H4 (cell line): ENCODE measurements around the gene RABGEF1. TPM values are rescaled to one million over a fixed set of nuclear protein-coding genes. Genes with fewer than 3 reads are reported as not detected.
"Not testable (repeated sequence)": the region's sequence is repeated elsewhere in the genome, so short reads cannot be mapped to it uniquely, and the experiment has no call there.

Experiments used
- DNase-seq: peaks from one replicate; pipeline ENCODE4 v3.0.0-alpha.2; 2015; ENCODE audit warnings: low spot score
- total RNA-seq: library from RNA; depleted of rRNA; stranded (reverse); fragments of >200 nt; shearing (Covaris generic); gene quantifications from 2 replicates; pipeline ENCODE4 v1.2.3, GENCODE V29; 2014; rRNA removed

The RABGEF1 gene
- 28.2 and 34.0 TPM in 2 replicates for total RNA-seq

DNA sequence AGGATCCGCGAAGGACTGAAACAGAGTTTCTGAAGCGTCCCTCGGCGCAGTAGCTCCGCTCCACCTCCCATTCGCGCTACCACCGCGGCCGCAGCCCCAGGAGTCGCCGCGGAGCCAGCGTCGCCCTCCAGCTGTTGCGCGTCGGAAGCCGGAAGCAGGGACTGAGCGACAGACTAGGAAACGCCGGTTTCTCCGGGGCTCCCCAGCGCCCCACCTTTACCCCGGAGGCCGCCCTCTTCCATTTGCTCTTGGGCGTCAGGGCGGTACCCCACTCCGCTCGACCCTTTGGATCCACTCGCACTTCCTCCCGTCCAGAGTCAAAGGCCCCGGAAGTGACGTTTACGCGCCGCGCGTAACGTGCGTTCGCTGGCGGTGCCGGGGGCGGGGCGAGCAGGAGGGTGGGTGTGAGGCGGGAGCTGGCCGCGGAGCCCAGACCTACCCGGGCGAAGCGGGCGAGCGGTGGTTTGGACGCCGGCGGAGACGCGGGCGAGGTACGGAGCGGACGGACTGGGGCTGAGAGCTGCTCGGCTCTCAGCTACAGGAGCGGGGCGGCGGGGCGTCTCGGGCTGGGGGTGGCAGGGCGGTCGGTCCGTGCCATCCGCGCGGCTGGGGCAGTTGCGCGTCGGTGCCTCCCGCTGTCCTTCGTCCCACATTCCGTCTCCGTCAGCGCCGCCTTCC is at the start of gene RABGEF1:
TSS of gene RABGEF1 (plus strand) at position 432 of the 678 bp plus-strand sequence. CDS start 31,167 bp downstream, outside the sequence.
- DNase-seq, result peak; percentile 96

DNA sequence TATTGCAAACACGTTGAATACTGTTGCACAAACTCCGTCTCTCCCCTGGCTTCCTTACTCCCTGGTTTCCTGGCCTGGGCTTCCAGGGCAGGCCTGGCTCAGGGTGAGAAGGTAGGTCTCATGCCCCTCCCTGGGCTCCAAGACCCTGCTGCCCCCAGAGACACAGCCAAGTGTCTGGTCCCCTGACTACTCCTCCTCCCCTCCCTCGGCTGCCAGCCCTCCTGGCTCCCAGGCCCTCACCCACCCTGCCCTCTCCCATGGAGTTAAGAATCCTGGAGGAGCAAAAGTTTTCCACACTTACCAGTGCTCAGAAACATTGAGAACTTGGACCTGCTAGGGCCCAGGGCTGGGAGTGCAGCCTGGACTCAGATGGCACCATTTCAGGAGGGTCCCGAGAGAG is 47.2 kb upstream of the RABGEF1 start:
- DNase-seq, result no peak

DNA sequence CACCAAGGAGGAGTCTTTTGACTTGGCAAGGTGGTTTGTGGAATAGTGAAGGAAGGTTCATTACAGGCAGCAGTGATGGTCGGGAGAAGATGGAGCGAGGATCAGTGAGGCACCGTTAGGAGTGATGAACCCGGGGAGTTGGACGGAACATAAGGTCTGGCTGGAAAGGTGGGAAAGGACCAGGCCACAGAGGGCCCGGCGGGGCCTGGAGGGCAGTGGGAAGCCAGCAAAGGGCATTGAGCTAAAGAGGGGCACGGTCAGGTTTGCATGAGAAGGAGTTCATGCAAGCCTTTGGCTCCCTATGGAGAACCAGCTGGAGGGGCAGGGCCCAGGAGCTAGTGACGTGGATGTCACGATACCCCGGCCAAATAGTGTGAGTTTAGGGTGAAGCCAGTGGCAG is 46.2 kb upstream of the RABGEF1 start:
- DNase-seq, result no peak

DNA sequence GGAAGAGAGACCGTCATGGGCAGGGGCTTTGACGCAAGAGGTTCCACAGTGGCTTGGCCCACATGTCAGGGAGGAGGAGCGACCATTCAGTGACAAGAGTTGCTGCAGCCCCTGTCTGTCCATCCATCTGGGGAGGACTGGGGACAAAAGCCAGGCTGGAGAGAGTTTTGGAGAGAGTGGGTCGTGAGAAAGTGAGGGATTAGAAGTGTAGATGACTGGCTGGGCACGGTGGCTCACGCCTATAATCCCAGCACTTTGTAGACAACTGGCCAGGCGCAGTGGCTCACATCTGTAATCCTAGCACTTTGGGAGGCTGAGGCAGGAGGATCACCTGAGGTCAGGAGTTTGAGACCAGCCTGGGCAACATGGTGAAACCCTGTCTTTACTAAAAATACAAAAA is 45.1 kb upstream of the RABGEF1 start:
- not testable (repeated sequence) for DNase-seq

DNA sequence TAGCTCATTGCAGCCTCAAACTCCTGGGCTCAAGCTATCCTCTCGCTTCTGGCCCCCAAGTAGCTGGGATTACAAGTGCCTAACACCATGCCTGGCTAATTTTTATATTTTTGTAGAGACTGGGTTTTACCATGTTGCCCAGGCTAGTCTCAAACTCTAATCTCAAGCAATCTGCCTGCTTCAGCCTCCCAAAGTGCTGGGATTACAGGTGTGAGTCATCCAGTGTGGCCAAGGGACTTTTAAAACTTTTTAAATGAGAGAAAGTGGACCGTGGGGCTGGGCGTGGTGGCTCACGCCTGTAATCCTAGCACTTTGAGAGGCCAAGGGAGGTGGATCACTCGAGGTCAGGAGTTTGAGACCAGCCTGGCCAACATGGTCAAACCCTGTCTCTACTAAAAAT is 44.4 kb upstream of the RABGEF1 start:
- DNase-seq, result not testable (repeated sequence)

DNA sequence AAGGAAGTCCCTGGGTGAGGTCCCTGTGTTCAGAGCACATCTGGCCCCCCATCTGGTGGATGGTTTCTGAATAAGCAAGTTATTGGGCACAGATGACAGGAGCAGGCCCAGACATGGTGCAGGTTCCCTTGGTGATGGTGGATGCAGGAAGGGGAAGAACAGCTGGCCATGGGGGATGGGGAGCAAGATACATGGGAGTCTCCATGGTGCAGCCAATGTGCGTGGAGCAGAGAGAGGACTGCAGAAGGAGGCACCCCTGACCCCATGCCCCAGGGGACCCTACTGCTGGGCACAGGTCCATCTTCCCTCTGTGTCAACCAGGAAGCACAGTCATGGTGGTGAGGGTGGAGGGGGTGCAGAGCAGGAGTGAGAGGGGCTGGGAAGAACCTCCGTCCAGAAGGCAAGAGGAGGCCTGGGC is 43.8 kb upstream of the RABGEF1 start:
- peak; percentile 33 for DNase-seq

DNA sequence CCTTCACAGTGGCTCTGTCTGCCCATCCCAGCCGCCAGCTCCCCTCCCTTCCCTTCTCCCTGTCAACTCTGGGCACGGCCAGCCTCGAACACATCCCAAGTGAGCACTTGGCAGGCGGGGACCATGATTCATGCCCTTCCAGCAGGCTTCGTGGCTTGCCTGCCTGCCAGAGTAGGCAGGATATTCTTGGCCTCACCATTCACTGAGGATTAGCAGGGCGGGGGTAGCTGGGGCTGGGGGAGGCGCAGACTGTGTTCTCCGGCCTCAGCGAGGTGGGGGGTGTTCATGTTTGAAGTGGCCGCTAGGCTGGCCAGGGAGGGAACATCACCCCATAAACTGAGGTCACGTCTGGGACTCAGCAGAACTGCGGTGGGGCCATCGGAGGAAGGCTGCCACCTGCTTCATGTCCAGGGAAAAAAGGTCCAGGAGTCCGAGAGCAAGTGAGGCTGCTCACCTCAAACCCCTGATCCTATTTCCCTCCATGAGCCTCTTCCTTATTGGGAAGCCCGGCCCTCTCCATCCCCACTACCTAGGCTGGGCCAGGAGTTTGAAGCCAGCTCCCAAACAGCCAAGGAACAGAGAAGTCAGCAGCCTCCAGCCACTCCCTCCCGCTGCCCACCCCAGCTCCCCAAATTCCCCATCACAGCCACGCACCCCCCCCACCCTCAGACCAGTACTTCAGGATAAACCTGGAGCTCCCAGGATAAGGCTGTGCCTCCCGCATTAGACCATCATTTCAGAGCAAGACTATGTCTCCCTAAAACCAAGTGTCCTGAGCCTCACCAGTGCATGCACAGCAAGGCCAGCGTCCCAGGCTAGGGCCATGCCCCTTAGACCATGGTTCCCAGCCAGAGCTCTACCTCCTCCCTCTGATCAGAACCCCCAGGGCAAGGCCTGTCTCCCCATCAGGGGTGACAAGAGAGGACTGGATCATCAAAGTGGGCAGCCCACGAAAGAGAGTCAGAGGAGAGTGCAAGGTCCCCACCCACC is 42.8 kb upstream of the RABGEF1 start:
- peak; percentile 60 for DNase-seq

DNA sequence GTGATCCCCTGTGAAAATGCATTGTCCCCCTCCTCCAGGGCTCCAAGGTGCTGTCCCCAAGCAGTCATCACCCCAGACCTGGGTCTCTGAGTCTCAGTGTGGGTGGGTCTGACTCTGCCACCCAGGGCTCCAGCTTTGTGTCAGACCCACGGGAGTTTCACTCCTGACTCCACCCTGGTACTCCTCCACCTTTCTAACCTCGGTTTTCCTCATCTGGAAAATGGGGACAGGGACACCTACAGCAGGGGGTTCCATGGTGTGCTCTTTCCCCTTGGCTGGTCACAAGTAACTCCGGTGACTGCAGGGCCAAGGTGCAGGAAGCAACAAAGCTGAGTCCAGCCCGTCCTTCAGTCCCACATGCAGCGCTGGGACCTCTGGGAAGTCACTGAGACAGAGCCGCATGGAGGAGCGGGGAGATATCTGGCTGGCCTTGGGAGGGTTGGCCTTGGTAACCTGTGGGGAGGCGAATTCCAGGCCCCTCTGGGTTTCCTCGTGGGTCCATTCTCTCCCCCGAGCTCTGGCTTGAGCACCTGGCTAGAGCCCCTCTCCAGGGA is 41.8 kb upstream of the RABGEF1 start:
- no peak for DNase-seq

DNA sequence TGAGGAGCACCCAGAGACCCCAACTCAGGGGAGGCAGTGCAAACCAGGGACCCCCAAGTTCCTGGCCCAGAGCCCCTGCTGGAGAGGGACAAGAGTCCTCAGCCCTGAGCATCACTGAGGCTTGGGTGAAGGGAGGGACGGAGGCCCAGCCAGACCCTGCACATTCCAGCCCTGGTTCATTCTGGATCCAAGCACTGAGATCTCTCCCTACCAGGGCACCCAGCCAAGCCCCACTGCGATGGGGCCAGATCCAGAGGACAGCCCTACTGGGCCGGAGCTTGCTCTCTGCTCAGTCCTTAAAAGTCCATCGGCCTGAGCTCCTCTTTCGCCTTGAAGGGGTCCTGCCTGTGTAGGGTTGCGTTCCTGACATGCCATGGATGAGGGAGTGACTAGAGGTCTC is 40.5 kb upstream of the RABGEF1 start:
- no peak for DNase-seq

DNA sequence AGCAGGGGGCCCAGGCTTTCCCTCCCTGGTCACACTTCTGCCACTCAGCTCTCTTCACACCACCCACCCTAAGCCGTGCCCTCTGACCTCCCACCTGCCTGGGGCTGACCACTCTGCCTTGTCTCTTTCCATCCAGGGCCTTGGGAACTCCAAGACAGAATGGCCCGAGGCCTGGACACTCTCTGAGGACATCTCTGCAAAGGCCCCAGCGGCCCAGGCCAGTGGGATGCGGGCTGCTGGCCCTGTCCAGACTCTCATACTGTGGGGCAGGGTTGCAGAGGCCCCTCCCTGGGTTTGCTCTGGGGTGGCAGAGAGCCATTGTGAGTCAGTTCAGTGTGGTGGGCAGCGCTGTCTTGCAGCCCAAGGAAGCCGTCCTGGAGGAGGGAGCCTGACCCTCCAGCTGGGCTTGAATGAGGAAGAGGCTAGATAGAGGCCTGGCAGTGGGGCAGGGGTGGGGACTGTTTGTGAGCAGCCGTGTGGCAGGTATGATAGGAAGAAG is 39.9 kb upstream of the RABGEF1 start:
- no peak for DNase-seq

DNA sequence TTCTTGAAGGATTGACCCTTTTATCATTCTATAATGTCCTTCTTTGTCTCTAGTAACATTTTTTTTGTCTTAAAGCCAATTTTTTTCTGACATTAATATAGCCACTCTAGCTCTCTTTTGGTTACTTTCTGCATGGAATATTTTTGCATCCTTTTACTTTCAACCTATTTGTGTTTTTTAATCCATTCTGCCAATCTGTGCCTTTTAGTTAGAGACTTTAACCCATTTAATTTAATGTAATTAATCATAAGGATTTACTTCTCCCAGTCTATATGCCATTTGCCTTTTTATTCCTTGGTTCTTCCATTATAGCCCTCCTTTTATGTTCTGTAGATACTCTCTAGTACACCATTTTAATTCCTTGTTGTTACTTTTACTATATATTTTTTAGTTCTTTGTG is 32.7 kb upstream of the RABGEF1 start:
- no peak for DNase-seq

DNA sequence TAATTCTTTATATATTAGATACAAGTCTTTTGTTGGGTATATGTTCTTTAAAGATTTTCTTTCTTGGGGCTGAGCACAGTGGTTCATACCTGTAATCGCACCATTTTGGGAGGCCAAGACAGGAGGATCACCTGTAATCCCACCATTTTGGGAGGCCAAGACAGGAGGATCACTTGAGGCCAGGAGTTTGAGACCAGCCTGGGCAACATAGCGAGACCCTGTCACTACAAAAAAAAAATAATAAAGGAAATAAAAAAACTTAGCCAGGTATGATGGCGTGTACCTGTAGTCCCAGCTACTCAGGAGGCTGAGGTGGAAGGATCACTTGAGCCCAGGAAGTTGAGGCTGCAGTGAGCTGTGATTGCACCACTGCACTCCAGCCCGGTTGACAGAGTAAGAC is 29.8 kb upstream of the RABGEF1 start:
- not testable (repeated sequence) for DNase-seq

DNA sequence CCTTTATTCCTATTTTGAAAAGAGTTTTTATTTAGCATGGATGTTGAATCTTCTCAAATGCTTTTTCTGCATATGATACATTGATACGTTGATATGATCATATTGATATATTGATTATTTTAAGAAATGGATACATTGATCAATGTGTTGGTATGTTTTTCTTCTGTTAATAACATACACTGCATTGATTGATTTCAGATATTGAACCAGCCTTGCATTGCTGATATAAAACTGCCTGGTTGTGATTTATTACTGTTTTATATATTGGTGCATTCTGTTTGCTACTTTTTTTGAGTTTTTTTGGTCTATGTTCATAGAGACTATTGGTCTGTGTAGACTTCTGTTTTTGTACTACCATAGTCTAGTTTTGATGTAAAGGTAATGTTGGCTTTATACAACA is 26.8 kb upstream of the RABGEF1 start:
- no peak for DNase-seq

DNA sequence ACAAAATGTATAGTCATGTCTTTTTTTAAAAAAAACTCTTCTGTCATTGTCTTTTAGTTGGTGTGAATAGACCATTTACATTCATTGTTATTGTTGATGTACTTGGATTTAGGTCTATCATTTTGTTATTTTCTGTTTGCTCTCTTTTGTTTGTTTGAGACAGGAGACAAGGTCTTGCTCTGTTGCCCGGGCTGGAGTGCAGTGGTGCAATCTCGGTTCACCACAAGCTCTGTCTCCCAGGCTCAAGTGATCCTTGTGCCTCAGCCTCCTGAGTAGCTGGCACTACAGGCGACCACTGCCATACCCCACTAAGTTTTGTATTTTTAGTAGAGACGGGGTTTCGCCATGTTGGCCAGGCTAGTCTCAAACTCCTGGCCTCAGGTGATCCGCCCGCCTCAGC is 23.9 kb upstream of the RABGEF1 start:
- DNase-seq, result not testable (repeated sequence)

DNA sequence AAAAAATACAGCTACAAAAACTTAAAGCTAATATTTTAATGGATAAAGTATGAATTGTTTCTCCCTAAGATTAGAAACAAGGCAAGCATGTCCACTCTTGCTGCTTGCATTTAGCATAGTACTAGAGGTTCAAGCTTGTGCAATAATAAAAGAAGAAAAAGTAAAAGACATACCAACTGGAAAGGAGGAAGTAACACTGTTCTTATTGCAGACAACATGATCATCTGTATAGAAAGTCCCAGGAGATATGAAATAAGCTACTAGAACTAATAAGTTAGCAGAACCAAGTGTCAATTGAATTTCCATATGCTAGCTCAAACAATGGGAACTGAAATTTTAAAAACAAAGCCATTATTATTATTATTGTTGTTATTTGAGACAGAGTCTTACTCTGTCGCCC is 20.0 kb upstream of the RABGEF1 start:
- DNase-seq, result no peak

DNA sequence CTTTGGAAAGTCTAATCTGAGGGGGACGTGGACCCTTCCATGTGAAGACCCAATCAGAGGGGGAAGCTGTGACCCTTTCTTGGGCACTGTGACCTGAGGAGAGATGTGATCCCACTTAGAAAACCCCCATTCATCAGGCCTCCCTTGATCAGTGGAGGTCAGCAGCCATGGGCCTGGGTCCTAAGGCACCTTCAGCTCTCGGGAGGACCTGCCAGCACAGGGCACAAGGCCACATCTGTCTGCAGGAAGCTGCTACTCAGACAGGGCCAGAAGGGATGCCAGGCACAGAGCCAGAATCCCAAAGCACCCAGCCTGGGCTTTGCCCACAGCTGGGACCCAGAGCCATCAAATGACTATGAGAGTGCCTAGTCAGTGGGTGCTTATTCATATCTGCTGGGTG is 14.7 kb upstream of the RABGEF1 start:
- DNase-seq, result no peak

DNA sequence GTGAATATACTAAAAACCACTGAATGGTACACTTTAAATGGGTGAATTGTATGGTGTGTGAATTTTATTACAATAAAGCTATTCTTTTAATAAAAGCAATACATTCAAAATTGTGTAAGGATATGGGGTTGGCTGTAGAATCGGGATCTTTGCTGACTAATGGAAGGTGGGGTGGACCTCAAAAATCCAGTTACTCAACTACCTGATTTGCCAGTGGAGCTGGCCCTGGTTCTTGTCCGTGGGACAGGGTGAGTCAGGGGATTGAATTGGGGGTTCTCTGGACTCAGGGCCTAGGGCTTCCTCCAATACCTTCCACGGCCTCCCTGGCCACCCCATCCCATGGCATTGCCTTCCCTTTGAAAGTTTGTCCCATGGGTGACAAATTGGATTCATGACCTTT is 13.5 kb upstream of the RABGEF1 start:
- DNase-seq, result no peak

DNA sequence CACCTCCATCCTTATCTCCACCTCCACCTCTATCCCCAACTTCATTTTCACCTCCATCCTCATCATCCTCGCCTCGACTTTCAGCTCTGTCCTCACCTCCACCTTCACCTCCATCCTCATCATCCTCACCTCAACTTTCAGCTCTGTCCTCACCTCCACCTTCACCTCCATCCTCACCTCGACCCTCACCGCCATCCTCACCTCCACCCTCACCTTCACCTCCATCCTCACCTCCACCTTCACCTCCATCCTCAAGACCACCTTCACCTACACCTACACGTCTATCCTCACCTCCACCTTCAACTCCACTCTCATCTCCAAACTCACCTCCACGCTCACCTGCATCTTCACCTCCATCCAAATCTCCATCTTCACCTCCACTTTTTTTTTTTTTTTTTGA is 12.0 kb upstream of the RABGEF1 start:
- no peak for DNase-seq

DNA sequence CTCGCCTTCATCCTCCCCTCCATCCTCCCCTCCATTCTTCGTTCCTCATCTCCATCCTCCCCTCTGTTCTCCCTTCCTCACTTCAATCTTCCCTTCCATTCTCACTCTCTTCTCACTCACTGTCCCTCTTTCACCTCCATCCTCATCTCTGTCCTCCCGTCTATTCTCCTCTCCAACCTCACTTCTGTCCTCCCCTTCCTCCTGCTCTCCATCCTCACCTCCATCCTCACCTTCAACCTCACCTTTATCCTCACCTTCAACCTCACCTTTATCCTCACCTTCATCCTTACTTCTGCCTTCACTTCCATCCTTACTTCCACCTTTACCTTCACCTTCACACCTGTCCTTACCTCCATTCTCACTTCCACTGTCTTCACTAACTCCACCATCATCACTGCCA is 11.3 kb upstream of the RABGEF1 start:
- no peak for DNase-seq

DNA sequence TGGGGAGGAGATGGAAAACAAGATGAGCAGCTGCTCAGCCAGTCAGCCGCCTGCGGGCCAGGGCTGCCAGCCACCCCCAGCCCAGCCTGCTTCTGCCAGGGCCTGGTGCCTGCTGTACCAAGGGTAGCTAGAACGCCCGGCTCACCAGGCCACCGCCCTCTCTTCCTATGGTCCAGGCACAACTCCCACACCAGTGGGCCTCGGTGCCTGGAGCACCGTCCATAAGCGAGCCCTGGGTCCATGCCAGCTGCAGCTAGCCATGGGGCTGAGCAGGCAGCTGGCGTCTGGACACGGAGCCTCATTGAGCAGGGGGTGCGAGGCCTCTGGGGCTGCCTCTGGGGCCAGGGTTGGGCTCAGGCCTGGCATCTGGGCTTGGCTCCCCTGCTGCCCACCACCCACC is 8.5 kb upstream of the RABGEF1 start:
- DNase-seq, result no peak

DNA sequence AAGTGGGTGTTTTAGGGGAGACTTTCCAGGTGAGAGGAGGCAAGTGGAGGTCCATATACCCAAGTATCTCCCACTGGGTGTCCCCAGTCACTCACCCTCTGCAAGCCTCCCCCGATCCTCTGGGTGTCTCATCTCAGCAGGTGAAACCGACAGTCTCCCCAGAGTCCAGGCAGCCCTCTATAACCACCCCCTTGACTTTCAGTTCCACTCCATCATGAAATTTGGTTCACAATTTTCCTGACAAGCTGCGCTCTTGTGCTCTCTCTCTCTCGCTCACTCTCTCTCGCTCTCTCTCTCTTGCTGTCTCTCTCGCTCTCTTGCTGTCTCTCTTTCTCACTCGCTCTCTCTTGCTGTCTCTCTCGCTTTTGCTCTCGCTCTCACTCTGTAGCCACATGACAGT is 8.1 kb upstream of the RABGEF1 start:
- no peak for DNase-seq

DNA sequence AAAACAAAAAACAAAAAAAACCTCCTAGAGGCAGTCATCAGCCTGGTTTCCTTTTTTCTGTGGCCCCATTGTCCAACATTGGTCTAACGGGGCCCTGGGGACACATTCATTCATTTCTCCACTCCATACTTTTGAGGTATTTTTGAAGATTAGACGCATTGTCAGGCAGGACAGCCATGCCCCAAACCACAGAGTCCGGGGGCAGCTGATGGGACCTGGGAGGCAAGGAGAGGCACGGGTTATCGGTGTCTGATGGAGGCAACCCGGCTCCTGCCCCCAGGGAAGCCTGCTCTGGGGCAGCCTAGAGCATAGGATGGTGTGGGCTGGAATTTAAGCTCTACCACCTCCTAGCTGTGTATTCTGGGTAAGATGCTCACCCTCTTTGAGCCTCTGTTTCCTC is 6.5 kb upstream of the RABGEF1 start:
- DNase-seq, result no peak
